GM12878 (cell line): Measurements from ENCODE around the gene STRADB. TPM values are rescaled to one million over a fixed set of nuclear protein-coding genes. Genes with fewer than 3 reads are reported as not detected.

Experiments
- ATAC-seq: fragments of 200-7000 bp; cut with Tn5 transposase; 3 replicates; pipeline ENCODE4 v1.9.1; 2020; ENCODE audit warnings: mild to moderate bottlenecking, moderate library complexity
- BruUV-seq: library from RNA; stranded (reverse); fragments of 400-500 nt; replicated peaks from 2 replicates; lab custom pipeline; 2021; lab: Mats Ljungman, UMichigan
- CTCF ChIA-PET: fragments of 300-600 bp; sonication (Branson Sonifier 250); formaldehyde crosslinking; extraction: SDS; loops from one replicate; lab custom pipeline; 2021; ENCODE audit warnings: inconsistent platforms; lab: Yijun Ruan, JAX
- POLR2A ChIA-PET: fragments of 350-600 bp; formaldehyde crosslinking; extraction: SDS; loops from one replicate; lab custom pipeline; 2021; ENCODE audit warnings: inconsistent platforms; lab: Charles Lee
- RAD21 ChIA-PET: fragments of 300-600 bp; sonication (Branson Sonifier 250); formaldehyde crosslinking; loops from one replicate; lab custom pipeline; 2023; ENCODE audit warnings: antibody characterized with exemption; ENCODE audit not compliant: unreplicated experiment; lab: Charles Lee
- SMC1A ChIA-PET: fragments of 300-600 bp; sonication (Branson Sonifier 250); formaldehyde crosslinking; loops from one replicate; lab custom pipeline; 2023; ENCODE audit not compliant: unreplicated experiment, uncharacterized antibody; lab: Charles Lee
- DNase-seq: peaks from one replicate; pipeline ENCODE4 v3.0.0-alpha.2; 2011; ENCODE audit warnings: low read depth, low spot score
- FAIRE-seq: peaks from 3 replicates; lab custom pipeline; 2011; peaks lifted over from hg19 to GRCh38; lab: Jason Lieb, UNC
- H2AFZ ChIP-seq: 2 replicates; pipeline ENCODE4 v1.6.0; 2011; ENCODE audit warnings: low read depth, low read length, control low read depth; ENCODE audit not compliant: control insufficient read depth
- H3K27ac ChIP-seq: 2 replicates; pipeline ENCODE4 v1.5.1; 2011; ENCODE audit warnings: control low read depth; ENCODE audit not compliant: control insufficient read depth, insufficient read depth
- H3K27me3 ChIP-seq, 2 experiments: replicated peaks in 1 of 2; 2 replicates each; pipeline versions ENCODE4 v1.6.0 to v1.6.1; 2011; ENCODE audit warnings: low read length in 1 of 2; ENCODE audit not compliant: control insufficient read depth in 2 of 2, insufficient read depth in 2 of 2
- H3K36me3 ChIP-seq, 2 experiments: 2 replicates each; pipeline ENCODE4 v1.5.1; 2011; ENCODE audit warnings: low read length in 1 of 2; ENCODE audit not compliant: control insufficient read depth in 2 of 2, insufficient read depth in 2 of 2
- H3K4me1 ChIP-seq: 2 replicates; pipeline ENCODE4 v1.6.1; 2011; ENCODE audit warnings: mild to moderate bottlenecking, low read length, moderate library complexity, mixed read lengths; ENCODE audit not compliant: control insufficient read depth, insufficient read depth
- H3K4me2 ChIP-seq: 2 replicates; pipeline ENCODE4 v1.6.0; 2011; ENCODE audit warnings: control low read depth; ENCODE audit not compliant: control insufficient read depth, insufficient read depth
- H3K4me3 ChIP-seq: fragments of 200-600 bp; sonication (generic); 2 replicates; pipeline ENCODE4 v1.5.1; 2016
- H3K79me2 ChIP-seq: 2 replicates; pipeline ENCODE4 v1.6.0; 2011; ENCODE audit warnings: low read length; ENCODE audit not compliant: control insufficient read depth, insufficient read depth
- H3K9ac ChIP-seq: 2 replicates; pipeline ENCODE4 v1.8.0; 2011; ENCODE audit warnings: low read length, control low read depth, mixed read lengths; ENCODE audit not compliant: control insufficient read depth, insufficient read depth
- H3K9me3 ChIP-seq: replicated peaks from 3 replicates; pipeline ENCODE4 v1.5.1; 2011; ENCODE audit warnings: mild to moderate bottlenecking, low read length; ENCODE audit not compliant: control insufficient read depth, insufficient read depth
- H4K20me1 ChIP-seq: 2 replicates; pipeline ENCODE4 v1.6.0; 2011; ENCODE audit not compliant: control insufficient read depth, insufficient read depth
- EP300 ChIP-seq, 2 experiments: fragments of 150-350 bp in 1 of 2; IDR thresholded peaks; 2 replicates each; pipeline ENCODE4 v1.6.1; 2011 to 2012; ENCODE audit warnings: low read depth in 2 of 2, low read length in 2 of 2, borderline replicate concordance in 1 of 2, improper control_type of control experiment in 1 of 2, inconsistent platforms in 1 of 2; ENCODE audit not compliant: control insufficient read depth in 1 of 2
- KDM1A ChIP-seq: fragments of 200-600 bp; sonication (generic); IDR thresholded peaks from 2 replicates; pipeline ENCODE4 v1.6.1; 2016; ENCODE audit warnings: borderline replicate concordance
- KLF5 ChIP-seq: fragments of 450-650 bp; IDR thresholded peaks from 2 replicates; pipeline ENCODE4 v1.6.1; 2014; ENCODE audit warnings: mild to moderate bottlenecking; ENCODE audit not compliant: partially characterized antibody
- MYB ChIP-seq: fragments of 150-350 bp; IDR thresholded peaks from 2 replicates; pipeline ENCODE4 v1.6.1; 2014; ENCODE audit warnings: mild to moderate bottlenecking, low read depth, low read length, borderline replicate concordance
- NR2C1 ChIP-seq: fragments of 450-650 bp; IDR thresholded peaks from 2 replicates; pipeline ENCODE4 v1.6.1; 2017; ENCODE audit warnings: antibody characterized with exemption, mild to moderate bottlenecking, moderate library complexity
- PAX5 ChIP-seq: IDR thresholded peaks from 2 replicates; pipeline ENCODE4 v1.6.1; 2011; ENCODE audit warnings: low read depth, low read length, borderline replicate concordance
- PML ChIP-seq: IDR thresholded peaks from 2 replicates; pipeline ENCODE4 v1.6.1; 2012; ENCODE audit warnings: low read length, inconsistent platforms
- RFX5 ChIP-seq: IDR thresholded peaks from 2 replicates; pipeline ENCODE4 v1.6.1; 2011; ENCODE audit warnings: low read depth, low read length, improper control_type of control experiment
- RUNX3 ChIP-seq: IDR thresholded peaks from 2 replicates; pipeline ENCODE4 v1.6.1; 2012; ENCODE audit warnings: low read length, inconsistent platforms
- SMAD5 ChIP-seq: IDR thresholded peaks from 2 replicates; pipeline ENCODE4 v1.6.1; 2016; ENCODE audit warnings: antibody characterized with exemption, low read depth
- TCF12 ChIP-seq: IDR thresholded peaks from 2 replicates; pipeline ENCODE4 v1.6.1; 2011; ENCODE audit warnings: low read depth, mild to moderate bottlenecking, low read length
- ZNF687 ChIP-seq: fragments of 450-650 bp; IDR thresholded peaks from 2 replicates; pipeline ENCODE4 v1.6.1; 2017; ENCODE audit warnings: mild to moderate bottlenecking, moderate library complexity
- WGBS: methylation state at CpG from one replicate; pipeline ENCODE4 v1.1.6; 2016; ENCODE audit warnings: low lambda C conversion rate; ENCODE audit not compliant: insufficient replicate concordance, insufficient coverage; ENCODE audit errors: missing lambda C conversion rate; 5-methylcytosine and 5-hydroxymethylcytosine counted together
- in situ Hi-C: fragments of 300-500 bp; cut with MboI; formaldehyde crosslinking; loops from 9 replicates; pipeline ENCODE4 v1.14.3; 2018; ENCODE audit warnings: mixed read lengths
- intact Hi-C: fragments of 100-400 bp; cut with micrococcal nuclease; formaldehyde crosslinking; loops from one replicate; pipeline ENCODE4 v1.14.2; 2022; ENCODE audit not compliant: unreplicated experiment
- polyA plus RNA-seq, 11 experiments: library from polyadenylated mRNA; depleted of rRNA in 4 of 11; unstranded in 6 of 11; stranded (reverse) in 5 of 11; fragments of >200 nt; fragmentation: Nextera tagmentation in 4 of 11; fragmentation: Illumina TruSeq in 1 of 11; extraction: Ambion mirVana in 4 of 11; extraction: Trizol in 1 of 11; gene quantifications; 1 replicate in 1 of 11; 2 replicates in 10 of 11; pipeline versions ENCODE4 v1.2.1 to v1.2.3, GENCODE V29; 2011 to 2016; ENCODE audit warnings: inconsistent platforms in 2 of 11, missing spikeins in 2 of 11, low read depth in 1 of 11
- total RNA-seq, 4 experiments: library from RNA; depleted of rRNA in 3 of 4; stranded (reverse); fragments of >200 nt in 3 of 4; fragmentation: Illumina TruSeq in 1 of 4; extraction: Trizol in 1 of 4; gene quantifications; 2 replicates each; pipeline versions ENCODE4 v1.2.1 to v1.2.3, GENCODE V29; 2013 to 2021

The STRADB gene
- total and polyA plus RNA-seq, 10 of the 15 experiments (the other 5 are each of a cell fraction or from before 2014, with no cell fraction given) = 7.6 to 58.3 (median 32.2) TPM

GRCh38 chr2:201404699-201405280 lies 46.8 kb upstream of the STRADB start:
- no peaks in the 10 kb centered on the region for H4K20me1 ChIP-seq
- H3K27ac ChIP-seq = no peak overlapping the region
- CTCF ChIA-PET = interaction anchor here (1.0 to 1.6 kb wide), 4 partner anchors 20 to 173 kb away, joined by 3 read pairs; no protein-coding TSS in a partner anchor
- no peak overlapping the region for H2AFZ ChIP-seq
- in situ Hi-C loops (no loop called here), intact Hi-C loops (no loop called here)
- RAD21 ChIA-PET = no interaction called here
- SMC1A ChIA-PET = interaction anchor here (1.3 to 2.8 kb wide), 2 partner anchors 10 to 145 kb away, joined by 3 to 10 read pairs; no protein-coding TSS in a partner anchor
- BruUV-seq = no TSS peak
- ATAC-seq (peak; percentile 54; the same call in 2 of the 3 replicates), FAIRE-seq (no peak), DNase-seq (no peak)
- no peak overlapping the region for H3K9ac ChIP-seq
- 76% methylated on average over 3 of the region's 3 CpGs for WGBS
- TF ChIP-seq MYB = no peak
- peak; percentile 52; the same call in 1 of the 2 replicates for TF ChIP-seq RUNX3
- H3K36me3 ChIP-seq = peaks cover 0 to 3% of the 10 kb centered on the region in 2 experiments; a peak in 1 of 4 replicates
- no peaks in the 10 kb centered on the region for H3K27me3 ChIP-seq
- H3K79me2 ChIP-seq = no peaks in the 10 kb centered on the region
- H3K4me3 ChIP-seq = no peak overlapping the region
- no peak overlapping the region for H3K4me2 ChIP-seq
- no peaks in the 10 kb centered on the region for H3K4me1 ChIP-seq
- POLR2A ChIA-PET = interaction anchor here (1.1 kb wide), 1 partner anchor 19 kb away, joined by 3 read pairs; no protein-coding TSS in a partner anchor
- H3K9me3 ChIP-seq = no peaks in the 10 kb centered on the region

GRCh38 chr2:201406077-201406662 lies 45.4 kb upstream of the STRADB start:
- SMC1A ChIA-PET = interaction anchor here (0.6 to 2.8 kb wide), 4 partner anchors 8 to 589 kb away, joined by 3 to 10 read pairs (median 4); no protein-coding TSS in a partner anchor
- WGBS = 65% methylated on average over 3 of the region's 3 CpGs
- H4K20me1 ChIP-seq = no peaks in the 10 kb centered on the region
- no peak overlapping the region for H2AFZ ChIP-seq
- intact Hi-C loops (no loop called here), in situ Hi-C loops (no loop called here)
- no peaks in the 10 kb centered on the region for H3K9me3 ChIP-seq
- no peak overlapping the region for H3K4me3 ChIP-seq
- H3K9ac ChIP-seq = no peak overlapping the region
- CTCF ChIA-PET = interaction anchor here (1.3 to 1.6 kb wide), 2 partner anchors 22 to 24 kb away, joined by 3 read pairs; no protein-coding TSS in a partner anchor
- ATAC-seq (no peak), FAIRE-seq (no peak), DNase-seq (no peak)
- no peak overlapping the region for H3K27ac ChIP-seq
- H3K27me3 ChIP-seq = no peaks in the 10 kb centered on the region
- BruUV-seq = no TSS peak
- H3K36me3 ChIP-seq = peaks cover 0 to 3% of the 10 kb centered on the region in 2 experiments; a peak in 1 of 4 replicates
- POLR2A ChIA-PET = interaction anchor here (1.6 kb wide), 1 partner anchor 41 kb away, joined by 3 read pairs; no protein-coding TSS in a partner anchor
- H3K79me2 ChIP-seq = no peaks in the 10 kb centered on the region
- RAD21 ChIA-PET = interaction anchor here (0.6 kb wide), 1 partner anchor 259 kb away, joined by 5 read pairs; no protein-coding TSS in a partner anchor
- no peaks in the 10 kb centered on the region for H3K4me1 ChIP-seq
- H3K4me2 ChIP-seq = no peak overlapping the region
- TF ChIP-seq PAX5 = no peak
- TF ChIP-seq EP300 (IDR thresholded peaks at IDR 0.05; ENCODE audit: borderline replicate concordance in 1 of 2, control insufficient read depth in 1 of 2, low read depth in 2 of 2, low read length in 2 of 2) = no peak
- no peak for TF ChIP-seq SMAD5
- TF ChIP-seq ZNF687 = no peak
- TF ChIP-seq KDM1A = no peak
- TF ChIP-seq KLF5 = no peak
- no peak for TF ChIP-seq NR2C1
- no peak for TF ChIP-seq RFX5
- no peak for TF ChIP-seq PML
- no peak for TF ChIP-seq TCF12
